ENCODE data around the gene MED7.
A peak's percentile ranks its signal among the peaks of the same experiment; 100 is the strongest.

Gene MED7

GRCh38 chr5:157109744-157110143 lies 32.9 kb downstream of the MED7 start:
- DNase-seq (ENCODE audit: low read depth in 2 of 2), result no peak
- TF ChIP-seq CTCF (IDR thresholded peaks at IDR 0.05; ENCODE audit: low read depth, low read length), result no peak
- no peak overlapping the region for H3K4me3 ChIP-seq (replicated peaks in 1 of 2; ENCODE audit: low read depth in 2 of 2, low read length in 2 of 2)

GRCh38 chr5:157108976-157109375 lies 33.7 kb downstream of the MED7 start, which contains the start of gene HAVCR2:
Gene HAVCR2, minus strand, starts transcription at chr5:157109044. Its CDS starts 61 bp downstream, at chr5:157108983.
- H3K4me3 ChIP-seq (replicated peaks in 1 of 2; ENCODE audit: low read depth in 2 of 2, low read length in 2 of 2), result no peak within 1 kb of the TSS
- no peak for DNase-seq (ENCODE audit: low read depth in 2 of 2)
- no peak for TF ChIP-seq CTCF (IDR thresholded peaks at IDR 0.05; ENCODE audit: low read depth, low read length)

GRCh38 chr5:157107508-157107907 lies 35.2 kb downstream of the MED7 start:
- H3K4me3 ChIP-seq (replicated peaks in 1 of 2; ENCODE audit: low read depth in 2 of 2, low read length in 2 of 2), result no peak overlapping the region
- TF ChIP-seq CTCF (IDR thresholded peaks at IDR 0.05; ENCODE audit: low read depth, low read length), result no peak
- no peak for DNase-seq (ENCODE audit: low read depth in 2 of 2)

GRCh38 chr5:157106630-157107461 lies 35.8 kb downstream of the MED7 start:
- DNase-seq (ENCODE audit: low read depth in 2 of 2), result no peak
- no peak for TF ChIP-seq CTCF (IDR thresholded peaks at IDR 0.05; ENCODE audit: low read depth, low read length)
- H3K4me3 ChIP-seq (replicated peaks in 1 of 2; ENCODE audit: low read depth in 2 of 2, low read length in 2 of 2), result no peak overlapping the region

GRCh38 chr5:157100140-157100679 lies 42.5 kb downstream of the MED7 start:
- peak; percentile 53 to 61 for DNase-seq (ENCODE audit: low read depth in 2 of 2)
- TF ChIP-seq CTCF (IDR thresholded peaks at IDR 0.05; ENCODE audit: low read depth, low read length), result no peak
- H3K4me3 ChIP-seq (replicated peaks in 1 of 2; ENCODE audit: low read depth in 2 of 2, low read length in 2 of 2), result no peak overlapping the region

GRCh38 chr5:157088342-157088990 lies 54.2 kb downstream of the MED7 start:
- DNase-seq (ENCODE audit: low read depth in 2 of 2), result no peak
- no peak overlapping the region for H3K4me3 ChIP-seq (replicated peaks in 1 of 2; ENCODE audit: low read depth in 2 of 2, low read length in 2 of 2)
- TF ChIP-seq CTCF (IDR thresholded peaks at IDR 0.05; ENCODE audit: low read depth, low read length), result no peak

Measured in cardiac fibroblast (primary cell).